Osteocyte (in vitro differentiated cells): ENCODE data around the gene PHC2. TPM values are rescaled to one million over a fixed set of nuclear protein-coding genes. Genes with fewer than 3 reads are reported as not detected.

Source experiments
- DNase-seq: peaks from one replicate; pipeline ENCODE4 v3.0.0; 2021; ENCODE audit warnings: mixed read lengths; ENCODE audit not compliant: unreplicated experiment; ENCODE audit errors: extremely low spot score
- H3K27ac Mint-ChIP-seq: one replicate; pipeline ENCODE4 v1.8.0; 2021; ENCODE audit warnings: mild to moderate bottlenecking, mixed read lengths; ENCODE audit not compliant: unreplicated experiment
- H3K27me3 Mint-ChIP-seq: one replicate; pipeline ENCODE4 v1.8.0; 2021; ENCODE audit warnings: mixed read lengths; ENCODE audit not compliant: unreplicated experiment
- H3K36me3 Mint-ChIP-seq: one replicate; pipeline ENCODE4 v1.8.0; 2021; ENCODE audit warnings: mixed read lengths; ENCODE audit not compliant: unreplicated experiment
- H3K4me1 Mint-ChIP-seq: one replicate; pipeline ENCODE4 v1.8.0; 2021; ENCODE audit warnings: mixed read lengths; ENCODE audit not compliant: unreplicated experiment
- H3K4me3 Mint-ChIP-seq: one replicate; pipeline ENCODE4 v1.8.0; 2021; ENCODE audit warnings: mild to moderate bottlenecking, moderate library complexity, mixed read lengths; ENCODE audit not compliant: unreplicated experiment
- H3K9me3 Mint-ChIP-seq: one replicate; pipeline ENCODE4 v1.8.0; 2021; ENCODE audit warnings: mixed read lengths; ENCODE audit not compliant: unreplicated experiment
- total RNA-seq: library from RNA; stranded (reverse); gene quantifications from 2 replicates; pipeline ENCODE4 v1.2.1, GENCODE V29; 2021
- TF ChIP-seq, protein P1 (sequence below): fragments of 200-600 bp; sonication (generic); IDR thresholded peaks from 2 replicates; pipeline ENCODE4 v1.5.0; 2021; ENCODE audit warnings: antibody characterized with exemption, mild to moderate bottlenecking, moderate library complexity

Gene PHC2
- total RNA-seq, 1 donor from 2014 or later, result 160 TPM

DNA sequence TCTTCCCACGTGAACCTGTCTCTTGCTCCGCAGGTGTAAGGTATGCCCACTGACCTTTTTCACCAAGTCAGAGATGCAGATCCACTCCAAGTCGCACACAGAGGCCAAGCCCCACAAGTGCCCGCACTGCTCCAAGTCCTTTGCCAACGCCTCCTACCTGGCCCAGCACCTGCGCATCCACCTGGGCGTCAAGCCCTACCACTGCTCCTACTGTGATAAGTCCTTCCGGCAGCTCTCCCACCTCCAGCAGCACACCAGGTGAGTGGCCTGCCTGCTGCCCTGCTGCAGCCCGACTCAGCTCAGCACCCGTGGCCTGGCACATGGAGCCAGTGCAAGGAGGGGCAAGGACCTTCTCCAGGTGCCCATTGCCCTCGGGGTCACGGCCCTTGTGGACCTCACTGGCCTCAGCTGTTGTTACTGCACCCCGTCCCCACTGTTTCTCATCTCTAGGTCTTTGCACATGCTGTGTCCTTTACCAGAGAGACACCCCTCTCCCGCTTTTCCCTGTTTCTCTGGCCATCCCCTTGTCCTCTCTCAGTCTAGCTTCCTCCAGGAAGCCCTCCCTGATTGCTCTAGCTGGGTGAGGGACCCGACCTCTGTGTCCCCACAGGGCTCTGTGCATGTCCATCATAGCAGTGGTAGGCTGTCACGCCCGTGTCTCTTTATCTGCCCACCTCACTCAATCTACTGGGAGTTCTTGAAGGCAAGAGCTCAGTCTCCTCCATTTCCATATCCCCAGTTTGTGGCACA is 149.2 kb downstream of the PHC2 start:
- TF ChIP-seq, protein P1, sequence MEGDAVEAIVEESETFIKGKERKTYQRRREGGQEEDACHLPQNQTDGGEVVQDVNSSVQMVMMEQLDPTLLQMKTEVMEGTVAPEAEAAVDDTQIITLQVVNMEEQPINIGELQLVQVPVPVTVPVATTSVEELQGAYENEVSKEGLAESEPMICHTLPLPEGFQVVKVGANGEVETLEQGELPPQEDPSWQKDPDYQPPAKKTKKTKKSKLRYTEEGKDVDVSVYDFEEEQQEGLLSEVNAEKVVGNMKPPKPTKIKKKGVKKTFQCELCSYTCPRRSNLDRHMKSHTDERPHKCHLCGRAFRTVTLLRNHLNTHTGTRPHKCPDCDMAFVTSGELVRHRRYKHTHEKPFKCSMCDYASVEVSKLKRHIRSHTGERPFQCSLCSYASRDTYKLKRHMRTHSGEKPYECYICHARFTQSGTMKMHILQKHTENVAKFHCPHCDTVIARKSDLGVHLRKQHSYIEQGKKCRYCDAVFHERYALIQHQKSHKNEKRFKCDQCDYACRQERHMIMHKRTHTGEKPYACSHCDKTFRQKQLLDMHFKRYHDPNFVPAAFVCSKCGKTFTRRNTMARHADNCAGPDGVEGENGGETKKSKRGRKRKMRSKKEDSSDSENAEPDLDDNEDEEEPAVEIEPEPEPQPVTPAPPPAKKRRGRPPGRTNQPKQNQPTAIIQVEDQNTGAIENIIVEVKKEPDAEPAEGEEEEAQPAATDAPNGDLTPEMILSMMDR, result no peak
- Mint-ChIP-seq H3K36me3 (peaks cover 61% of the 10 kb centered on the region), H3K27me3 (no peaks in the 10 kb centered on the region), H3K4me1 (no peaks in the 10 kb centered on the region), H3K27ac (no peak overlapping the region), H3K9me3 (no peaks in the 10 kb centered on the region), H3K4me3 (no peak overlapping the region)
- DNase-seq, result no peak

DNA sequence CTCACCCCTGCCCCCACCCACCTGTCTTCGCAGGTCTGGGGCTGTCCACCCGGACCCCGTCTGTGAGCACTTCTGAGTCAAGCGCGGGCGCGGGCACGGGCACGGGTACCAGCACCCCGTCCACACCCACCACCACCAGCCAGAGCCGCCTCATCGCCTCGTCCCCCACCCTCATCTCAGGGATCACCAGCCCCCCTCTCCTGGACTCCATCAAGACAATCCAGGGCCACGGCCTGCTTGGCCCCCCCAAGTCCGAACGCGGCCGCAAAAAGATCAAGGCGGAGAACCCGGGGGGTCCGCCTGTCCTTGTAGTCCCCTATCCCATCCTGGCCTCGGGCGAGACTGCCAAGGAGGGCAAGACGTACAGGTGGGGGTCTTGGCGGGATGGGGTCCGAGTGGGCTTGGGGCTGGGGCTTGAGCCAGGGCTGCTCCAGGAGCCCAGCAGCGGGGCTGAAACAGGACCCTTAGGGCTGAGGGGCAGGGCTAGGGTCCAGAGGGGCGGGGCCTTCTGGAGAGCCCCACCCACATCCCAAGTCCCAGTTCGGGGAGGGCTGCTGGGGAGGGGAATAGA is 150.7 kb downstream of the PHC2 start:
- no peaks in the 10 kb centered on the region for H3K27me3 Mint-ChIP-seq
- no peaks in the 10 kb centered on the region for H3K4me1 Mint-ChIP-seq
- no peaks in the 10 kb centered on the region for H3K9me3 Mint-ChIP-seq
- H3K36me3 Mint-ChIP-seq, result peaks cover 56% of the 10 kb centered on the region
- no peak overlapping the region for H3K27ac Mint-ChIP-seq
- TF ChIP-seq, protein P1, result no peak
- no peak for DNase-seq
- H3K4me3 Mint-ChIP-seq, result no peak overlapping the region

DNA sequence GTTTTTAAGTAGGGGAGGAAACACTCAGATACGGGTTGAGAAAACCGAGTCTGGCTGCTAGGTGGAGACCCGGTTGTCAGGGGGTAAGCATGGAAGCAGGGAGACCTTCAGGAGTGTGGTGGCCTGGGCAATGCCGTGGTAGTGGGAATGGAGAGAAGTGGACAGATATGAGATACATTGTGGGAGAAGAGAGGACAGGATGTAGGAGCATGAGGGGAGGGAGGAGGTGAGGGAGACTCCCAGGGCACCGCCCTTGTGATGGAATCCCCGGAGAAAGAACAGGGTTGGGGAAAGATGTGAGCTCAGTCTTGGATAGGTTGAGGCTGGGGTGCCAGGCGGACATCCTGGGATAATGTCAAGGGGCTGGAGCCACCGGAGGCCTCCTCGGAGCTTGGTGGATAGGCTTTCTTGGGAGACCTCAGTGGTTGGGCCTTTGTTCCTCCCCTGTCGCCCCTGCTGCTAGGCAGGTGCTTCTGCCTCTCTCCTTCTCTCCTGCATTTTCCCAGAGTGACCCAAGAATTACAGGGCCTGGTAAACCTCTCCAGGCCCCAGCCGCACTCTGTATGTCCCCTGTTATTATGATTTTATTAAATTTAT is 153.3 kb downstream of the PHC2 start:
- Mint-ChIP-seq H3K9me3 (no peaks in the 10 kb centered on the region), H3K36me3 (peaks cover 46% of the 10 kb centered on the region), H3K4me1 (peaks cover 5% of the 10 kb centered on the region), H3K27ac (peak overlapping the region; percentile 52), H3K27me3 (no peaks in the 10 kb centered on the region), H3K4me3 (no peak overlapping the region)
- TF ChIP-seq, protein P1, result no peak
- DNase-seq, result no peak

DNA sequence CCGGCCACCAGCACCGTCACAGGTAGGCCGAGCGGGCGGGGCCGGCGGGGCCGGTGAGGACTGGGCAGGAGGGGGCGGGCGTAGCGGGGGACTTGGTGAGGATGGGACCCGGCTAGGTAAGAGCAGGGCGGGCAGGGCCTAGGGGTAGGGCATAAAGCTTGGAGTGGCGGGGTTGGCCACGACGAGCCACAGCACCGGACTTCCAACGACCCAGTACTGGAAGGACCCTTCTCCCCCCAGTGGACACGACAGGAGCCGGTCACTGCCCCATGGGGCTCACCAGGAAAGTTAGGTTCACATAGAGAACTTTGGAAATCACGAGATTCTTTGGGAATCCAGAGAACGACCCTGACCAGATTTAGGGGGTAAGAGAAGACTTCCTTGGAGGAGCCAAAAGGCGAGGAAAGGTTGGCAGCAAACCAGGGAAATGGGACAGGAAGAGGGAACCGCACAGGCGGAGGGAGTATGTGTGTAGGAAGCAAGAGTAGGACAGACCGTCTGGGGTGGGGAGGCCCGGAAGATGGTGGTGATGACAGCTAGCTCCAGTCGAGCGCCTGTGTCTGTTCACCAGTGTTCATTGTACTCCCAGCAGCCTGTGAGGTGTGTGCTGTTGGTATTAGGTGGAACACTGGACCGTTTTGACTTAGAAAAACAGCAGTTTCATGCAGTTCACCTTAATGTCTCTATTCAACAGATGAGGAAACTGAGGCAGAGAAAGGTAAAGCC is 154.2 kb downstream of the PHC2 start:
- no peak for DNase-seq
- Mint-ChIP-seq H3K4me3 (no peak overlapping the region), H3K27ac (peak overlapping the region; percentile 52), H3K9me3 (no peaks in the 10 kb centered on the region), H3K27me3 (no peaks in the 10 kb centered on the region), H3K36me3 (peaks cover 43% of the 10 kb centered on the region), H3K4me1 (peaks cover 11% of the 10 kb centered on the region)
- TF ChIP-seq, protein P1, result no peak
